OCI-LY7 (cell line): Measurements from ENCODE around the gene ZNF577. TPM values are rescaled to one million over a fixed set of nuclear protein-coding genes. Genes with fewer than 3 reads are reported as not detected.

Experiments
- BruUV-seq: library from RNA; stranded (reverse); fragments of 400-500 nt; replicated peaks from 2 replicates; lab custom pipeline; 2021; lab: Mats Ljungman, UMichigan
- CTCF ChIA-PET: fragments of 300-600 bp; sonication (Branson Sonifier 250); formaldehyde crosslinking; loops from one replicate; lab custom pipeline; 2022; ENCODE audit warnings: antibody characterized with exemption; ENCODE audit not compliant: unreplicated experiment; lab: Charles Lee
- POLR2A ChIA-PET: fragments of 300-600 bp; sonication (Branson Sonifier 250); formaldehyde crosslinking; loops from one replicate; lab custom pipeline; 2022; ENCODE audit warnings: antibody characterized with exemption; lab: Charles Lee
- DNase-seq: peaks from one replicate; pipeline ENCODE4 v3.0.0-alpha.2; 2015; ENCODE audit warnings: low spot score
- H2AFZ ChIP-seq: fragments of 200-600 bp; sonication (generic), shearing (Covaris generic); 2 replicates; pipeline ENCODE4 v1.6.1; 2014; ENCODE audit warnings: mild to moderate bottlenecking, antibody characterized with exemption, low read length, moderate library complexity
- H3K27ac ChIP-seq: fragments of 200-600 bp; sonication (generic); 2 replicates; pipeline ENCODE4 v1.5.1; 2014; ENCODE audit warnings: mixed run types, low read depth, mild to moderate bottlenecking, moderate library complexity, low read length, inconsistent platforms; ENCODE audit not compliant: poor library complexity, severe bottlenecking
- H3K36me3 ChIP-seq: fragments of 200-600 bp; sonication (generic); 2 replicates; pipeline ENCODE4 v1.6.1; 2014; ENCODE audit warnings: mild to moderate bottlenecking, antibody characterized with exemption, low read length, moderate library complexity, mixed read lengths; ENCODE audit not compliant: insufficient read depth
- H3K4me1 ChIP-seq: fragments of 200-600 bp; sonication (generic); 2 replicates; pipeline ENCODE4 v1.5.1; 2014; ENCODE audit warnings: mild to moderate bottlenecking, low read length; ENCODE audit not compliant: insufficient read depth, poor library complexity, severe bottlenecking
- H3K4me2 ChIP-seq: fragments of 200-600 bp; sonication (generic); 2 replicates; pipeline ENCODE4 v1.6.1; 2014; ENCODE audit warnings: mild to moderate bottlenecking, low read length
- H3K4me3 ChIP-seq: fragments of 200-600 bp; sonication (generic); 2 replicates; pipeline ENCODE4 v1.5.1; 2014; ENCODE audit warnings: mild to moderate bottlenecking, low read depth, low read length; ENCODE audit not compliant: poor library complexity, severe bottlenecking
- H3K79me2 ChIP-seq: fragments of 200-600 bp; sonication (generic); 2 replicates; pipeline ENCODE4 v1.6.1; 2016; ENCODE audit warnings: low read depth, mild to moderate bottlenecking, low read length, moderate library complexity, mixed read lengths; ENCODE audit not compliant: insufficient read depth
- H3K9me2 ChIP-seq: fragments of 200-600 bp; sonication (generic); 2 replicates; pipeline ENCODE4 v1.6.1; 2016; ENCODE audit warnings: mild to moderate bottlenecking, low read length, mixed read lengths; ENCODE audit not compliant: insufficient read depth
- H3K9me3 ChIP-seq: fragments of 200-600 bp; sonication (generic); 2 replicates; pipeline ENCODE4 v1.6.1; 2014; ENCODE audit warnings: mild to moderate bottlenecking, mixed run types, low read length, mixed read lengths
- H4K20me1 ChIP-seq: fragments of 200-600 bp; sonication (generic); 2 replicates; pipeline ENCODE4 v1.6.1; 2014; ENCODE audit warnings: mild to moderate bottlenecking, antibody characterized with exemption, low read length, moderate library complexity, mixed read lengths; ENCODE audit not compliant: insufficient read depth
- EZH2phosphoT487 ChIP-seq: fragments of 200-600 bp; sonication (generic); IDR thresholded peaks from 2 replicates; pipeline ENCODE4 v1.6.1; 2018; ENCODE audit warnings: low read depth, borderline replicate concordance, mild to moderate bottlenecking, mixed run types, antibody characterized with exemption, low read length, moderate library complexity, mixed read lengths
- intact Hi-C: fragments of 100-400 bp; cut with micrococcal nuclease; formaldehyde crosslinking; loops from one replicate; pipeline ENCODE4 v1.10.0; 2022; ENCODE audit not compliant: unreplicated experiment
- total RNA-seq, 2 experiments: library from RNA; depleted of rRNA in 1 of 2; stranded (reverse); fragments of >200 nt in 1 of 2; shearing (Covaris generic) in 1 of 2; gene quantifications; 2 replicates each; pipeline ENCODE4 v1.2.3, GENCODE V29; 2014 to 2022
- TF ChIP-seq, protein P1 (sequence below): fragments of 200-600 bp; sonication (generic); conservative IDR thresholded peaks from 2 replicates; pipeline ENCODE4 v1.5.1; 2014; ENCODE audit warnings: mild to moderate bottlenecking, antibody characterized with exemption, low read length, moderate library complexity, mixed read lengths

ZNF577 gene
- total RNA-seq, 2 experiments from 2014 or later: 2.0 to 9.6 TPM

GRCh38 chr19:51882518-51882917 is 5.2 kb downstream of the ZNF577 start:
- no peaks in the 10 kb centered on the region for H3K9me2 ChIP-seq
- H3K27ac ChIP-seq: no peak overlapping the region
- H3K4me2 ChIP-seq: no peak overlapping the region
- no peak for DNase-seq
- no peak overlapping the region for H3K4me3 ChIP-seq
- no peaks in the 10 kb centered on the region for H3K79me2 ChIP-seq
- ChIA-PET POLR2A (no interaction called here), CTCF (no interaction called here)
- no TSS peak for BruUV-seq
- H4K20me1 ChIP-seq: no peaks in the 10 kb centered on the region
- H2AFZ ChIP-seq: no peak overlapping the region
- intact Hi-C loops: no loop called here
- H3K9me3 ChIP-seq: peaks cover 12% of the 10 kb centered on the region; the same call in 1 of the 2 replicates
- H3K4me1 ChIP-seq: no peaks in the 10 kb centered on the region
- no peak for TF ChIP-seq EZH2phosphoT487
- TF ChIP-seq, protein P1, sequence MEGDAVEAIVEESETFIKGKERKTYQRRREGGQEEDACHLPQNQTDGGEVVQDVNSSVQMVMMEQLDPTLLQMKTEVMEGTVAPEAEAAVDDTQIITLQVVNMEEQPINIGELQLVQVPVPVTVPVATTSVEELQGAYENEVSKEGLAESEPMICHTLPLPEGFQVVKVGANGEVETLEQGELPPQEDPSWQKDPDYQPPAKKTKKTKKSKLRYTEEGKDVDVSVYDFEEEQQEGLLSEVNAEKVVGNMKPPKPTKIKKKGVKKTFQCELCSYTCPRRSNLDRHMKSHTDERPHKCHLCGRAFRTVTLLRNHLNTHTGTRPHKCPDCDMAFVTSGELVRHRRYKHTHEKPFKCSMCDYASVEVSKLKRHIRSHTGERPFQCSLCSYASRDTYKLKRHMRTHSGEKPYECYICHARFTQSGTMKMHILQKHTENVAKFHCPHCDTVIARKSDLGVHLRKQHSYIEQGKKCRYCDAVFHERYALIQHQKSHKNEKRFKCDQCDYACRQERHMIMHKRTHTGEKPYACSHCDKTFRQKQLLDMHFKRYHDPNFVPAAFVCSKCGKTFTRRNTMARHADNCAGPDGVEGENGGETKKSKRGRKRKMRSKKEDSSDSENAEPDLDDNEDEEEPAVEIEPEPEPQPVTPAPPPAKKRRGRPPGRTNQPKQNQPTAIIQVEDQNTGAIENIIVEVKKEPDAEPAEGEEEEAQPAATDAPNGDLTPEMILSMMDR: no peak
- H3K36me3 ChIP-seq: peaks cover 19% of the 10 kb centered on the region

GRCh38 chr19:51873097-51873496 is 14.7 kb downstream of the ZNF577 start:
- Histone ChIP-seq H3K36me3 (peaks cover 43% of the 10 kb centered on the region), H3K27ac (no peak overlapping the region), H3K9me3 (peaks cover 8% of the 10 kb centered on the region), H3K9me2 (no peaks in the 10 kb centered on the region), H4K20me1 (no peaks in the 10 kb centered on the region), H3K79me2 (no peaks in the 10 kb centered on the region), H3K4me2 (no peak overlapping the region), H2AFZ (no peak overlapping the region), H3K4me1 (no peaks in the 10 kb centered on the region), H3K4me3 (no peak overlapping the region)
- intact Hi-C loops: no loop called here
- BruUV-seq: no TSS peak
- DNase-seq: no peak
- TF ChIP-seq EZH2phosphoT487: no peak
- TF ChIP-seq, protein P1: no peak
- ChIA-PET CTCF (no interaction called here), POLR2A (no interaction called here)

DNA sequence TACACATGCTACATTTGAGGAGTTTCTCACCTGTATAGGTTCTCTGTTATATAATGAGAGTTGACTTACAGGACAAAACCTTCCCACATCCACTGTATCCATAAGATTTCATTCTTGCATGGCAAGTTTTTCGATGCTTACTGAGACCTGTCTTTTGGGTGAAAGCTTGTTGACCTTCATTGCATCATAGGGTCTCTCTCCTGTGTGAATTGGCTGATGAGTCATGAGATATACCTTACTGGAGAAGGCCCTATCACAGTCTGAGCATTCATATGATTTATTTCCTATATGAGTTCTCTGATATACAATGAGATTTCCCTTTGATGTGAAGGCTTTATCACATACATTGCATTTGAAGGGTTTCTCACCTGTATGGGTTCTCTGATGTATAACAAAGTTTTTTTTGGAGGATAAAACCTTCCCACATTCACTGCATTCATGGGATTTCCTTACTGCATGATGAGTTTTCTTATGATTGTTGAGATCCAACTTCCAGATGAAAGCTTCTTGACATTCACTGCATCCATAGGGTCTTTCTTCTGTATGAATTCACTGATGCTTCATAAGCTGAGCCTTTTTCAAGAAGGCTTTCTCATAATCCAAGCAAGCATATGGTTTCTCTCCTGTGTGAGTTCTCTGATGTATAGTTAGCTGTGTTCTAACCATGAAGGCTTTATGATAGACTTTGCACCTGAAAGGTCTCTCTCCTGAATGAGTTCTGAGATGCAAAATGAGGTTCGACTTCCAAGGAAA is 25.7 kb downstream of the ZNF577 start:
- peaks cover 40% of the 10 kb centered on the region for H3K9me3 ChIP-seq
- no peak overlapping the region for H3K4me2 ChIP-seq
- TF ChIP-seq EZH2phosphoT487: no peak
- TF ChIP-seq, protein P1: no peak
- H3K9me2 ChIP-seq: no peaks in the 10 kb centered on the region
- ChIA-PET CTCF (no interaction called here), POLR2A (no interaction called here)
- H2AFZ ChIP-seq: no peak overlapping the region
- no peak overlapping the region for H3K4me3 ChIP-seq
- H3K79me2 ChIP-seq: no peaks in the 10 kb centered on the region
- intact Hi-C loops: no loop called here
- DNase-seq: no peak
- no TSS peak for BruUV-seq
- H3K27ac ChIP-seq: no peak overlapping the region
- H3K4me1 ChIP-seq: no peaks in the 10 kb centered on the region
- peaks cover 4% of the 10 kb centered on the region; the same call in 1 of the 2 replicates for H3K36me3 ChIP-seq
- H4K20me1 ChIP-seq: no peaks in the 10 kb centered on the region
